ENCODE results near the gene PTPN4.

DNA sequence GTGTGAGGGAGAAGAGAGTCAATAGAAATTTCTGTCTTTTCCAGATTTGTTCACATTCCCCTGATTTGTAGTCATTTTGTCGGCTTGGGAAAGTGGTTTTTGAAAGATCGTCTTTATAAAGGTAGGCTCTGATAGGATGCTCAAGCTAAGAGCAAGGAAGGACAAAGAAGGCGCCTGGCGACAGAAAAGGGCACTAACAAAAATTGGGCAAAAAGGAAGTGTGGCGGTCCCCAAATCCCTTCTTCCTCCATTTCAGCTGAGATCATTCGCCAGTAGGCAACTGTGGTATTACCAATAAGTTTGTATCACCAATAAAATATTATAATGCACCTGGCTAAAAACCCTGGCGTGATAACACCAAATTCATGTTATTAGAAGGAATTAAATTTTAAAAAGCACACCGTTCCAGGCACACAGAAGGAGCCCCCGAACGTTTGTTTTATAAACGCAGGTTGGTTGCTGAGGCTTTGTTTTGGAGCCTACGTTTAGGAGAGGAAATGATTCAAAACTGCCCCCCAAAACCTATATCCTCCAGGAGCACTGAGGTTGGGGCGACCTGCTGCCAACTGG is 756 bp upstream of the PTPN4 start:
- no peak for TF ChIP-seq POLR2A (IDR thresholded peaks at IDR 0.05)
- TF ChIP-seq, protein P1, sequence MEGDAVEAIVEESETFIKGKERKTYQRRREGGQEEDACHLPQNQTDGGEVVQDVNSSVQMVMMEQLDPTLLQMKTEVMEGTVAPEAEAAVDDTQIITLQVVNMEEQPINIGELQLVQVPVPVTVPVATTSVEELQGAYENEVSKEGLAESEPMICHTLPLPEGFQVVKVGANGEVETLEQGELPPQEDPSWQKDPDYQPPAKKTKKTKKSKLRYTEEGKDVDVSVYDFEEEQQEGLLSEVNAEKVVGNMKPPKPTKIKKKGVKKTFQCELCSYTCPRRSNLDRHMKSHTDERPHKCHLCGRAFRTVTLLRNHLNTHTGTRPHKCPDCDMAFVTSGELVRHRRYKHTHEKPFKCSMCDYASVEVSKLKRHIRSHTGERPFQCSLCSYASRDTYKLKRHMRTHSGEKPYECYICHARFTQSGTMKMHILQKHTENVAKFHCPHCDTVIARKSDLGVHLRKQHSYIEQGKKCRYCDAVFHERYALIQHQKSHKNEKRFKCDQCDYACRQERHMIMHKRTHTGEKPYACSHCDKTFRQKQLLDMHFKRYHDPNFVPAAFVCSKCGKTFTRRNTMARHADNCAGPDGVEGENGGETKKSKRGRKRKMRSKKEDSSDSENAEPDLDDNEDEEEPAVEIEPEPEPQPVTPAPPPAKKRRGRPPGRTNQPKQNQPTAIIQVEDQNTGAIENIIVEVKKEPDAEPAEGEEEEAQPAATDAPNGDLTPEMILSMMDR (IDR thresholded peaks at IDR 0.05): no peak

Data from esophagus squamous epithelium (tissue), 4 donors.